ENCODE results near the gene BORCS6. TPM values are rescaled to one million over a fixed set of nuclear protein-coding genes. Genes with fewer than 3 reads are reported as not detected.
A peak's percentile ranks its signal among the peaks of the same experiment; 100 is the strongest.

BORCS6 gene
- total and polyA plus RNA-seq, 9 of the 15 experiments (the other 6 are each of a cell fraction or from before 2014, with no cell fraction given), result 0.01 to 7.4 (median 2.3) TPM

DNA sequence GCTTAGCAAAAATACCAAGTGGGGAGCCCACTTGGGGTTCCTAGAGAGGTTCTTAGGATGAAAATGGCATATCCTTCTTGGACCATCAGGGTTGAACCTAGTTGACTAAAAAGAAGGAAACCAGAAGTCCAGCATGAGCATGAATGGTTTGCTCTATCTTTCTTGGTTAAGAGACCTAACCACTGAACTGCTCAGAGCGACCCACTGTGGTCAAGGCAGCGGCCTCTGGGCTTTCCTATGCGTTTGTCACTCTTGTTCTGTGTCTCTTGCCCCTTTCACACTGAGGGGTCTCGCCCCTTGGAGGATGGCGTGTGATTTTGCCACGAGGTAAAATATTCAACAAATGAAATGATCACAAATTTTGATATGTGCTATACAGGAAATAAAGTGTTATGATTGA is 526 bp upstream of the BORCS6 start (continued):
- TF ChIP-seq FOXK1 (CRISPR knock-in tag; IDR thresholded peaks at IDR 0.05; ENCODE audit: borderline replicate concordance), result peak; percentile 42; the same call in 1 of the 2 replicates

DNA sequence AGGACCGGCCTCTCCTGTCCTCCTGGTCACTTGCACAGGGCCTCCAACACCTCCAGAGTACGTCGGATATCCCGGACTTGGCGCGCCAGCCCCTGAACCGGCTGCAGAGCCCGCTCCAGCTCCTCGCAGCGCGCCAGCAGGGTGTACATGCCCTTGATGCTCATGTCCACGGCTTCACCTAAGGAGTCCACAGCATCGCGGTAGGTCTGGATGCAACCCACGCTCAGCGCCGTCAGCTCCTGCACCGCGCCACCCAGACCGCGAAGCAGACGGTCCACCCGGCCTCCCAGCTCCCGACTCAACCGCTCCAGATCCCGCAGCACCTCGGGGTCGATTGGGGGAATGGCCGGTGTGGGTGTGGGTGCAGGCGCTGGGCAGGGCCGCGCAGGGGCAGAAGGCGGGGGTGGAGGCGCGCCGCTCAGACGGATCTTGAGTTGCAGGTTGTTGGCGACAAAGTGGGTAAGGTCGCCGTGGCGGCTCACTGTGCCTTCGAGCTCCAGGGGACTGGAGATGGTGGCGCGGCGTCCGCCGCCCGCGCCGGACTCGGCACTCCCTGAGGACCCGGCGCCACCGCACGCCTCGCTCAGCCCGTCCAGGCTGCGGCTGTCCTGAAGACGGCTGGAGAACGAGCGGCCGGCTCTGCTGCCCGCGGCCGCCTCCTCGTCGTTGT is 804 bp downstream of the BORCS6 start:
- POLR2A ChIA-PET, result interaction anchor here (0.6 to 2.9 kb wide), 7 partner anchors 10 to 140 kb away, joined by 4 to 27 read pairs (median 8); no protein-coding TSS in a partner anchor
- H3K9me1 ChIP-seq (ENCODE audit: control insufficient read depth, insufficient read depth, low read length), result no peaks in the 10 kb centered on the region
- no peaks in the 10 kb centered on the region for H3K27me3 ChIP-seq (ENCODE audit: control insufficient read depth in 2 of 2, insufficient read depth in 2 of 2, low read length in 2 of 2)
- peak overlapping the region; percentile 85 for H2AFZ ChIP-seq (ENCODE audit: low read depth, low read length)
- no peaks in the 10 kb centered on the region for H3K9me3 ChIP-seq (replicated peaks; ENCODE audit: control insufficient read depth, insufficient read depth, low read depth, low read length)
- H3K4me1 ChIP-seq (replicated peaks in 1 of 2; ENCODE audit: control insufficient read depth in 2 of 2, insufficient read depth in 2 of 2, low read length in 2 of 2), result peaks cover 31 to 39% of the 10 kb centered on the region in 2 experiments
- intact Hi-C loops (cut with micrococcal nuclease) (loop anchor here (10.0 kb wide), 1 partner anchor 116 kb away; no protein-coding TSS in a partner anchor), in situ Hi-C loops (cut with MboI) (no loop called here)
- peaks cover 18% of the 10 kb centered on the region for H3K79me2 ChIP-seq (ENCODE audit: control insufficient read depth, insufficient read depth, low read length)
- FAIRE-seq (no peak), DNase-seq (ENCODE audit: extremely low read depth in 1 of 4, low spot score in 3 of 4) (no peak), ATAC-seq (0 out of 3 replicates have a peak, but pooled peaks have one; percentile 0)
- no peaks in the 10 kb centered on the region for H3K36me3 ChIP-seq (ENCODE audit: control insufficient read depth, insufficient read depth, low read length)
- H3K4me3 ChIP-seq, result peak overlapping the region; percentile 88
- H3K27ac ChIP-seq (ENCODE audit: extremely low read depth, low read depth, low read length), result peak overlapping the region; percentile 85; the same call in 2 of the 3 replicates
- 9% methylated on average over 23 of the region's 67 CpGs for WGBS (ENCODE audit: insufficient coverage, low coverage, missing lambda C conversion rate)
- BruUV-seq (replicated peaks), result no TSS peak
- CTCF ChIA-PET (ENCODE audit: low intra/inter-chr PET ratio), result no interaction called here
- H3K9ac ChIP-seq (ENCODE audit: insufficient read depth in 1 of 2, low read depth in 2 of 2, low read length in 2 of 2), result peak overlapping the region; percentile 77 to 93
- H4K20me1 ChIP-seq (replicated peaks; ENCODE audit: control insufficient read depth, insufficient read depth, low read length), result peaks cover 10% of the 10 kb centered on the region
- peak overlapping the region; percentile 100 for H3K4me2 ChIP-seq (ENCODE audit: insufficient read depth, low read length)
- TF ChIP-seq KLF6 (CRISPR knock-in tag; IDR thresholded peaks at IDR 0.05; ENCODE audit: borderline replicate concordance), result no peak
- TF ChIP-seq, protein P1, sequence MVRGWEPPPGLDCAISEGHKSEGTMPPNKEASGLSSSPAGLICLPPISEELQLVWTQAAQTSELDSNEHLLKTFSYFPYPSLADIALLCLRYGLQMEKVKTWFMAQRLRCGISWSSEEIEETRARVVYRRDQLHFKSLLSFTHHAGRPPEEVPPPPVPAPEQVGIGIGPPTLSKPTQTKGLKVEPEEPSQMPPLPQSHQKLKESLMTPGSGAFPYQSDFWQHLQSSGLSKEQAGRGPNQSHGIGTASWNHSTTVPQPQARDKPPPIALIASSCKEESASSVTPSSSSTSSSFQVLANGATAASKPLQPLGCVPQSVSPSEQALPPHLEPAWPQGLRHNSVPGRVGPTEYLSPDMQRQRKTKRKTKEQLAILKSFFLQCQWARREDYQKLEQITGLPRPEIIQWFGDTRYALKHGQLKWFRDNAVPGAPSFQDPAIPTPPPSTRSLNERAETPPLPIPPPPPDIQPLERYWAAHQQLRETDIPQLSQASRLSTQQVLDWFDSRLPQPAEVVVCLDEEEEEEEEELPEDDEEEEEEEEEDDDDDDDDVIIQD (CRISPR knock-in tag; IDR thresholded peaks at IDR 0.05), result no peak
- TF ChIP-seq, protein P2, sequence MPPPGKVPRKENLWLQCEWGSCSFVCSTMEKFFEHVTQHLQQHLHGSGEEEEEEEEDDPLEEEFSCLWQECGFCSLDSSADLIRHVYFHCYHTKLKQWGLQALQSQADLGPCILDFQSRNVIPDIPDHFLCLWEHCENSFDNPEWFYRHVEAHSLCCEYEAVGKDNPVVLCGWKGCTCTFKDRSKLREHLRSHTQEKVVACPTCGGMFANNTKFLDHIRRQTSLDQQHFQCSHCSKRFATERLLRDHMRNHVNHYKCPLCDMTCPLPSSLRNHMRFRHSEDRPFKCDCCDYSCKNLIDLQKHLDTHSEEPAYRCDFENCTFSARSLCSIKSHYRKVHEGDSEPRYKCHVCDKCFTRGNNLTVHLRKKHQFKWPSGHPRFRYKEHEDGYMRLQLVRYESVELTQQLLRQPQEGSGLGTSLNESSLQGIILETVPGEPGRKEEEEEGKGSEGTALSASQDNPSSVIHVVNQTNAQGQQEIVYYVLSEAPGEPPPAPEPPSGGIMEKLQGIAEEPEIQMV (tag; conservative IDR thresholded peaks at IDR 0.05; ENCODE audit: low read depth), result no peak
- TF ChIP-seq KDM5B (IDR thresholded peaks at IDR 0.05; ENCODE audit: insufficient replicate concordance, low read depth, low read length), result peak; percentile 20
- peak; percentile 66; the same call in 1 of the 2 replicates for TF ChIP-seq FOXP1 (CRISPR knock-in tag; IDR thresholded peaks at IDR 0.05)
- TF ChIP-seq ZNF224 (CRISPR knock-in tag; IDR thresholded peaks at IDR 0.05), result no peak
- TF ChIP-seq MAZ (CRISPR knock-in tag; conservative IDR thresholded peaks at IDR 0.05 in 1 of 2, IDR thresholded peaks at IDR 0.05 in 1 of 2), result no peak
- peak; percentile 24 to 38; a peak in 1 of 4 replicates for TF ChIP-seq NRF1 (conservative IDR thresholded peaks at IDR 0.05 in 1 of 2, IDR thresholded peaks at IDR 0.05 in 1 of 2)
- no peak for TF ChIP-seq ZNF217 (CRISPR knock-in tag; IDR thresholded peaks at IDR 0.05)
- TF ChIP-seq PTBP1 (IDR thresholded peaks at IDR 0.05; ENCODE audit: low read depth, low read length), result no peak
- no peak for TF ChIP-seq NCOR1 (IDR thresholded peaks at IDR 0.05)
- no peak for TF ChIP-seq MCM2 (IDR thresholded peaks at IDR 0.05; ENCODE audit: low read depth)
